Adrenal gland (tissue), 12 donors: ENCODE data around the gene NME7. TPM values are rescaled to one million over a fixed set of nuclear protein-coding genes. Genes with fewer than 3 reads are reported as not detected.
A peak's percentile ranks its signal among the peaks of the same experiment; 100 is the strongest.

Experiments
- DNase-seq, 7 donors: peaks; one replicate each; pipeline ENCODE4 v3.0.0-alpha.2; 2019 to 2020
- H3K27ac ChIP-seq, 5 donors: fragments of 200-600 bp; sonication (generic) in 4 of 5; 1 replicate in 3 of 5; 2 replicates in 2 of 5; pipeline versions ENCODE4 v1.5.1 to v1.8.0; 2016 to 2020; ENCODE audit warnings: mild to moderate bottlenecking in 1 of 5
- H3K27me3 ChIP-seq: fragments of 200-600 bp; 2 replicates; pipeline ENCODE4 v1.8.0; 2021
- H3K36me3 ChIP-seq, 2 donors: fragments of 200-600 bp; replicated peaks in 1 of 2; 1 replicate in 1 of 2; 2 replicates in 1 of 2; pipeline versions ENCODE4 v1.5.1 to v1.8.0; 2018 to 2022
- H3K4me1 ChIP-seq, 2 donors: fragments of 200-600 bp; replicated peaks in 1 of 2; 1 replicate in 1 of 2; 2 replicates in 1 of 2; pipeline versions ENCODE4 v1.5.1 to v1.8.0; 2018 to 2021
- H3K4me3 ChIP-seq, 4 donors: fragments of 200-600 bp; sonication (generic) in 3 of 4; one replicate each; pipeline ENCODE4 v1.5.1; 2016 to 2018
- H3K9me3 ChIP-seq, 3 donors: fragments of 200-600 bp; sonication (generic) in 1 of 3; replicated peaks in 1 of 3; 1 replicate in 2 of 3; 2 replicates in 1 of 3; pipeline versions ENCODE4 v1.5.1 to v1.8.0; 2016 to 2021
- POLR2A ChIP-seq, 2 donors: fragments of 450-650 bp; IDR thresholded peaks; one replicate each; pipeline ENCODE4 v1.6.1; 2017; ENCODE audit warnings: antibody characterized with exemption in 2 of 2, mild to moderate bottlenecking in 2 of 2, moderate library complexity in 1 of 2
- WGBS, 4 donors: extraction: QIAGEN DNeasy Blood & Tissue Kit in 2 of 4; methylation state at CpG; one replicate each; pipeline versions ENCODE4 v1.1.5 to v1.1.7; 2013 to 2017; 5-methylcytosine and 5-hydroxymethylcytosine counted together
- intact Hi-C, 2 donors: fragments of 100-400 bp; cut with DNase I; formaldehyde crosslinking; loops; one replicate each; pipeline versions ENCODE4 v1.14.1 to v1.15.0; 2022 to 2023
- polyA plus RNA-seq, 3 donors: library from polyadenylated mRNA; stranded (reverse); fragments of 200-250 nt in 2 of 3; fragments of 350-450 nt in 1 of 3; fragmentation: Illumina TruSeq in 1 of 3; extraction: RNeasy Lipid Tissue Mini Kit (QIAGEN cat#74804) in 1 of 3; gene quantifications; one replicate each; pipeline ENCODE4 v1.2.3, GENCODE V29; 2013 to 2014
- total RNA-seq, 9 donors: library from RNA; depleted of rRNA in 4 of 9; stranded (reverse); fragments of >200 nt in 4 of 9; fragments of 120-200 nt in 1 of 9; fragmentation: NEBNext Ultra II Directional in 1 of 9; extraction: Animal tissue kit (Norgen Biotek cat#: 25700) in 1 of 9; gene quantifications; one replicate each; pipeline versions ENCODE4 v1.1.0 to v1.2.4, GENCODE V29; 2013 to 2023
- TF ChIP-seq, protein P1 (sequence below), 6 experiments: fragments of 450-650 bp in 4 of 6; fragments of 200-600 bp in 2 of 6; sonication (generic) in 1 of 6; IDR thresholded peaks; 1 replicate in 5 of 6; 2 replicates in 1 of 6; pipeline versions ENCODE4 v1.5.1 to v1.8.0; 2016 to 2021; ENCODE audit warnings: antibody characterized with exemption in 6 of 6, mild to moderate bottlenecking in 2 of 6, moderate library complexity in 1 of 6
- donor health status: healthy with polysubstance abuse.
- donor health status: Bipolar disorder and iron deficiency.
- donor health status: DM: yes; HTN: yes; CAD: no.
- donor health status: DM: no; HTN: no; CAD: no.
- donor health status: DM: no; HTN: no; CAD: no.
- donor health status: DM: yes; HTN: yes; CAD: no.

The NME7 gene
- total and polyA plus RNA-seq, 12 donors = 3.3 to 41.4 (median 15.6) TPM

DNA sequence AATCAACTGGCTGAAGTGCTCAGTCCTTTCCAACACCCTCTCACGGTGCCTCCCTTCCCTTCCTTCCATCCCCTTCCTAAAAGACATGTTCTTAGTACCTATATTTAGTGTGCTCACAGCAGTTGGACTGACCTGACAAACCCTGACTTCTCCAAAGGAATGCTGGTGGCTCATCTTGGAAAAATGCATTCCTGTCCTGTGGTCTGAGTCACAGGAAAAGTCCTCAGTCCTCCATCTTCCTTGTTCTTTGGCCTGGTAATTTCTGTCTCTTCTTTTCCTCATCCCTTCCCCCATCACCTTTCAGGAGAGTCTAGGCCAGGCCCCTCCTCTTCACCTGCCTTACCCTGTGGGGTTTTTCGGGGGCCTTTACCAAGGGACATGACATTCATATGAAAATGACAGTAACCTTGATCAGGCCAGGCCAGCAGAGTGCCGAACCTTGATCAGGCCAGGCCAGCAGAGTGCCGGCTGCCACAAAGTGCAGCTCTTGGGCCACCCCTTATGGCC, 253.9 kb downstream of the NME7 start:
- 27 to 50% (median 37%) methylated on average over 4 of the region's 4 CpGs for WGBS, 4 donors
- peak overlapping the region in 1 of 4 donors; percentile 3 for H3K4me3 ChIP-seq
- peaks cover 65 to 94% of the 10 kb centered on the region in 2 donors for H3K4me1 ChIP-seq
- DNase-seq = peak in 5 of 7 donors; percentile 51 to 71 (median 61)
- peak overlapping the region; percentile 43 to 95 (median 72) for H3K27ac ChIP-seq
- peaks cover 0 to 29% of the 10 kb centered on the region in 2 donors for H3K36me3 ChIP-seq
- H3K27me3 ChIP-seq = no peaks in the 10 kb centered on the region
- TF ChIP-seq, protein P1, sequence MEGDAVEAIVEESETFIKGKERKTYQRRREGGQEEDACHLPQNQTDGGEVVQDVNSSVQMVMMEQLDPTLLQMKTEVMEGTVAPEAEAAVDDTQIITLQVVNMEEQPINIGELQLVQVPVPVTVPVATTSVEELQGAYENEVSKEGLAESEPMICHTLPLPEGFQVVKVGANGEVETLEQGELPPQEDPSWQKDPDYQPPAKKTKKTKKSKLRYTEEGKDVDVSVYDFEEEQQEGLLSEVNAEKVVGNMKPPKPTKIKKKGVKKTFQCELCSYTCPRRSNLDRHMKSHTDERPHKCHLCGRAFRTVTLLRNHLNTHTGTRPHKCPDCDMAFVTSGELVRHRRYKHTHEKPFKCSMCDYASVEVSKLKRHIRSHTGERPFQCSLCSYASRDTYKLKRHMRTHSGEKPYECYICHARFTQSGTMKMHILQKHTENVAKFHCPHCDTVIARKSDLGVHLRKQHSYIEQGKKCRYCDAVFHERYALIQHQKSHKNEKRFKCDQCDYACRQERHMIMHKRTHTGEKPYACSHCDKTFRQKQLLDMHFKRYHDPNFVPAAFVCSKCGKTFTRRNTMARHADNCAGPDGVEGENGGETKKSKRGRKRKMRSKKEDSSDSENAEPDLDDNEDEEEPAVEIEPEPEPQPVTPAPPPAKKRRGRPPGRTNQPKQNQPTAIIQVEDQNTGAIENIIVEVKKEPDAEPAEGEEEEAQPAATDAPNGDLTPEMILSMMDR (IDR thresholded peaks at IDR 0.05) = no peak
- peak in 1 of 2 donors; percentile 26 for TF ChIP-seq POLR2A (IDR thresholded peaks at IDR 0.05)
- intact Hi-C loops = no loop called here
- H3K9me3 ChIP-seq = no peaks in the 10 kb centered on the region

DNA sequence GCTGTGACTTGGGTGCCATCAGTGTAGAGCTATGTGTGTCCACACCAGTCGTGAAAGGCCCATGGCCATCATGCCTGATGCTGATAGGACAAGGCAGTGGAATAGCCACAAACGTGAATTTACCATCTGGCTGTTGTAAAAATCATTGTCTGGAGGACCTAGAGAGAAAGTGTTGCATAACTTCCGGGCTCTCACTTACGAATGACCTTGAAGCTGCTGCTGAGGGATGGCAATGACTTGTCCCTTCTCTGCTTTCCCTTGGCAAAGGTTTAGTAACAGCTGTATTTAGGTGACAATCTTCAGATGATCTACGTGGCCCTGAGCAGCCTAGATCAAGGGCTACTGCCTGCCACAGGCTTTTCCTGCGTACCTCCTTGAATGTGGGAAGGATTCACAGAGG, 255.4 kb downstream of the NME7 start:
- Histone ChIP-seq H3K4me1 (peaks cover 78 to 88% of the 10 kb centered on the region in 2 donors), H3K36me3 (peaks cover 0 to 23% of the 10 kb centered on the region in 2 donors), H3K27me3 (no peaks in the 10 kb centered on the region), H3K27ac (peak overlapping the region; percentile 43 to 95 (median 72)), H3K9me3 (no peaks in the 10 kb centered on the region), H3K4me3 (no peak overlapping the region)
- peak; percentile 53 to 87 (median 75) for DNase-seq
- WGBS, 4 donors = 10 to 49% (median 25%) methylated on average over 6 of the region's 6 CpGs
- TF ChIP-seq, protein P1 (IDR thresholded peaks at IDR 0.05) = no peak
- peak in 1 of 2 donors; percentile 34 for TF ChIP-seq POLR2A (IDR thresholded peaks at IDR 0.05)
- intact Hi-C loops = no loop called here

DNA sequence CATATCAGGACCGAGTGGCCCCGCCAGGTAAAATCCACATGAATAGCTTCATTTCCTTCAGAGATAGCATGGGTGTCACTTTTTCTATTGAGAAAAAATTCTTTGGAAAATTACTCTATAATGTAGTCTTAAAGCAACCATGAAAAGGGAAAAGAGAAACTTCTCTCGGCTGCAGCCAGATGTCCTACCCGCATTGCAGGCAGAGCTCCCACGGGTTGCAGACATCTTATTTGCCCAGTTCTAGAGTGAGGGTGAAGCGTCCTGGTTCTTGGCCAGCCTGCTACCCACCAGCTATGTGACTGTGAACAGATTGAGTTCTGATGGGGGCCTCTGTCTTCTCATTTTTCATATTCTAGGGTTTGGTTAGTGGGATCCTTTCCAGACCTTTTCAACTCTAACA, 256.1 kb downstream of the NME7 start:
- Histone ChIP-seq H3K4me3 (peak overlapping the region in 1 of 4 donors; percentile 20), H3K9me3 (no peaks in the 10 kb centered on the region), H3K27me3 (no peaks in the 10 kb centered on the region), H3K4me1 (peaks cover 75 to 80% of the 10 kb centered on the region in 2 donors), H3K27ac (peak overlapping the region; percentile 39 to 95 (median 43)), H3K36me3 (peaks cover 0 to 23% of the 10 kb centered on the region in 2 donors)
- 81 to 88% (median 86%) methylated on average over 6 of the region's 6 CpGs for WGBS, 4 donors
- no peak for TF ChIP-seq POLR2A (IDR thresholded peaks at IDR 0.05)
- TF ChIP-seq, protein P1 (IDR thresholded peaks at IDR 0.05) = no peak
- no peak for DNase-seq
- intact Hi-C loops = no loop called here

DNA sequence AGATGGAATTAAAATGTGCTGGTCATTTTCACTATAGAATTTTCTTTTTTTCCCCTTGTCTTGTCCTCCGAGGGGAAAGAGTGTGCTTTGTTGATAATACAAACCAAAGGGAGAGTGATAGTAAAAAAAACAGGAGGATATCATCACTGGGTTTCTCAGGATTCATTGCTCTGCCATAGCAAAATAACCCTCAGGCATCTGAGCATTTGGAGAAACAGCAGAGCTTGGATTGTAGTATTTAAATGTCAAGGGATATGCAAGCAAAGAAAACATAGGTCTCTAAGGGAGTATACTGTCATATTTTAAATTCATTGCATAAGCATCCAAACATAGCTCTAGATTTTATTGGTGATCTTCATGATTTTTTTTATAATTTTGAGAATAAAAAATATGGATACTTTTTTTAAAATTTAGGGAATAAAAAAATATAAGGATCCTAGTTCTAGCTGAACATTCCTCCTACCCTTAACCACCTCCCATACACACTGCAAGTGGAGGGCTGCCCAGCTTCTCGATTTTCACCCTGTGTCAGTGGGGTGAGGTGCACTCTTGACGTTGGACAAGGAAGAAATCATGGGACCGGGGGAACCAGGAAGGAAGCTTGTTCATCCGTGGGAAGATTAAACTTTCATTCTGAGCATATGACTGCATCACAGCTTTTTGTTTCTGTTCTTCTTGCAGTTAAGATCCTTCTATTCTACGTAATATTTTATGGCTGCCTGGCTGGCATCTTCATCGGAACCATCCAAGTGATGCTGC, 256.7 kb downstream of the NME7 start:
- Histone ChIP-seq H3K27me3 (no peaks in the 10 kb centered on the region), H3K27ac (peak overlapping the region; percentile 39 to 95 (median 43)), H3K4me1 (peaks cover 69 to 74% of the 10 kb centered on the region in 2 donors), H3K36me3 (peaks cover 0 to 23% of the 10 kb centered on the region in 2 donors), H3K4me3 (peak overlapping the region in 1 of 4 donors; percentile 20), H3K9me3 (no peaks in the 10 kb centered on the region)
- intact Hi-C loops = no loop called here
- WGBS, 4 donors = 47 to 52% (median 51%) methylated on average over 7 of the region's 7 CpGs
- TF ChIP-seq, protein P1 (IDR thresholded peaks at IDR 0.05) = no peak
- TF ChIP-seq POLR2A (IDR thresholded peaks at IDR 0.05) = no peak
- DNase-seq = peak in 3 of 7 donors; percentile 25 to 43 (median 36)
